ENCODE results near the gene TFR2.

The TFR2 gene

GRCh38 chr7:100686201-100686821 lies 45.0 kb upstream of the TFR2 start:
- ChIA-PET POLR2A (ENCODE audit: low non-redundant PET) (no interaction called here), CTCF (interaction anchor here (1.1 kb wide), 1 partner anchor 47 kb away, joined by 5 read pairs; no protein-coding TSS in a partner anchor)
- TF ChIP-seq, protein P1, sequence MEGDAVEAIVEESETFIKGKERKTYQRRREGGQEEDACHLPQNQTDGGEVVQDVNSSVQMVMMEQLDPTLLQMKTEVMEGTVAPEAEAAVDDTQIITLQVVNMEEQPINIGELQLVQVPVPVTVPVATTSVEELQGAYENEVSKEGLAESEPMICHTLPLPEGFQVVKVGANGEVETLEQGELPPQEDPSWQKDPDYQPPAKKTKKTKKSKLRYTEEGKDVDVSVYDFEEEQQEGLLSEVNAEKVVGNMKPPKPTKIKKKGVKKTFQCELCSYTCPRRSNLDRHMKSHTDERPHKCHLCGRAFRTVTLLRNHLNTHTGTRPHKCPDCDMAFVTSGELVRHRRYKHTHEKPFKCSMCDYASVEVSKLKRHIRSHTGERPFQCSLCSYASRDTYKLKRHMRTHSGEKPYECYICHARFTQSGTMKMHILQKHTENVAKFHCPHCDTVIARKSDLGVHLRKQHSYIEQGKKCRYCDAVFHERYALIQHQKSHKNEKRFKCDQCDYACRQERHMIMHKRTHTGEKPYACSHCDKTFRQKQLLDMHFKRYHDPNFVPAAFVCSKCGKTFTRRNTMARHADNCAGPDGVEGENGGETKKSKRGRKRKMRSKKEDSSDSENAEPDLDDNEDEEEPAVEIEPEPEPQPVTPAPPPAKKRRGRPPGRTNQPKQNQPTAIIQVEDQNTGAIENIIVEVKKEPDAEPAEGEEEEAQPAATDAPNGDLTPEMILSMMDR (conservative IDR thresholded peaks at IDR 0.05; ENCODE audit: low read depth), result no peak
- DNase-seq (ENCODE audit: low spot score), result no peak
- H3K27ac ChIP-seq, result peak overlapping the region; percentile 92

DNA sequence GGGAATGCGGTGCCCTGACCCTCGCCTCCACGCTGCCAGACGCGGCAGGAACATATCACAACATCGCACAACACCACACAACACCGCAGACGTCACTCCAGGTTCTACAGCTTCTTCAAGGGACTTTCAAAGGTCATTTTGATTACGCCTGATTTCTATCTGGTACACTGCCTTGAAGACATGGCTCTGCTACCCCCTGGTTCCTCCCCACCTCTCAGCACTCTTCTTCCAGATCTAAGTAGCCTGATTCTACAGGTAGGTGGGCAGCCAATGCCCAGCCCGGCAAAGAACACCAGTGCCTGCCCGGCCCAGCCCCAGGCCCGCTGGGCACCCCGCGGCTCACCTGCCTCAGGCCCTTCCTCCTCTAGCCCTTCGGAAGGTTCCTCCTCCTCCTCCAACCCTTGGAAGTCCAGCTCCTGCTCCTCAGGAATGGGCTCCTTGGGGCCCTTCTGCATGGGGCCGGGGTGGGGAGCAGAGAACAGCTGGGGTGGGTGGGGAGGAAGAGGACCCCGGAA lies 44.3 kb upstream of the TFR2 start:
- DNase-seq (ENCODE audit: low spot score), result no peak
- TF ChIP-seq, protein P1 (conservative IDR thresholded peaks at IDR 0.05; ENCODE audit: low read depth), result no peak
- CTCF ChIA-PET, result interaction anchor here (1.1 kb wide), 1 partner anchor 46 kb away, joined by 5 read pairs; no protein-coding TSS in a partner anchor
- peak overlapping the region; percentile 92 for H3K27ac ChIP-seq
- POLR2A ChIA-PET (ENCODE audit: low non-redundant PET), result no interaction called here

GRCh38 chr7:100685049-100685605 lies 43.8 kb upstream of the TFR2 start:
- TF ChIP-seq, protein P1 (conservative IDR thresholded peaks at IDR 0.05; ENCODE audit: low read depth), result no peak
- ChIA-PET POLR2A (ENCODE audit: low non-redundant PET) (interaction anchor here (0.6 kb wide), 1 partner anchor 98 kb away, joined by 3 read pairs; no protein-coding TSS in a partner anchor), CTCF (interaction anchor here (0.5 kb wide), 1 partner anchor 42 kb away, joined by 3 read pairs; no protein-coding TSS in a partner anchor)

DNA sequence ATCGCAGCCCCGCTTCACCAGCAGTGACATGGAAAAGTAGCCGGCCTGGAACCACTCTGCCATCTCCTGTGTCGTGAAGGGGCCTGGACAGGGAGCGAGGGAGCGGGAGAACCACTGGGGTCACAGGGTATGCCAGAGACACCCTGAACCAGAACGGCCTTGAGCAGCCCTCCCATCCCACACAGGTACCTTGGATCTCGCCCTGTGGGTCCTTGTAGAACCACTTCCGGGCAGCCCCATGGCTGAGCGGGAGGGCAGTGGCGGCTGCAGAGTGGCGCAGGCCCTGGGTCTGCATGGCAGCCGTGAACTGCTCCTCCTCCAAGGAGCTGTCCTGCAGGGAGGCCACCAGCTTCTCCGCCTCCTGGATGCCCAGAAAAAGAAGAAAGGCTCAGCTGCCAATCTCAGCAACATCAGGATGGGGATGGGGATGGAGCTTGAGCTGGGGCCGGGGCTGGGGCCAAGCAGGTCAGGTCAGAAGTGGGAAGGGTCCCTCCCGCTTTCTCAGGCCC lies 43.2 kb upstream of the TFR2 start:
- ChIA-PET CTCF (interaction anchor here (0.5 kb wide), 1 partner anchor 43 kb away, joined by 3 read pairs; no protein-coding TSS in a partner anchor), POLR2A (ENCODE audit: low non-redundant PET) (interaction anchor here (0.6 to 0.7 kb wide), 2 partner anchors 97 to 169 kb away, joined by 3 to 7 read pairs; no protein-coding TSS in a partner anchor)
- TF ChIP-seq, protein P1 (conservative IDR thresholded peaks at IDR 0.05; ENCODE audit: low read depth), result no peak
- peak overlapping the region; percentile 92 for H3K27ac ChIP-seq
- no peak for DNase-seq (ENCODE audit: low spot score)

More at GRCh38 chr7:100685049-100685605, 43.8 kb upstream of the TFR2 start:
- DNase-seq (ENCODE audit: low spot score), result no peak
- H3K27ac ChIP-seq, result peak overlapping the region; percentile 92

GRCh38 chr7:100683659-100684533 lies 42.5 kb upstream of the TFR2 start:
- TF ChIP-seq, protein P1 (conservative IDR thresholded peaks at IDR 0.05; ENCODE audit: low read depth), result no peak
- POLR2A ChIA-PET (ENCODE audit: low non-redundant PET), result interaction anchor here (0.7 kb wide), 1 partner anchor 170 kb away, joined by 7 read pairs; no protein-coding TSS in a partner anchor
- CTCF ChIA-PET, result interaction anchor here (0.5 to 1.8 kb wide), 4 partner anchors 8 to 1238 kb away, joined by 3 to 10 read pairs (median 5); partner anchors contain the start of gene SLC12A9
- H3K27ac ChIP-seq, result peak overlapping the region; percentile 92
- DNase-seq (ENCODE audit: low spot score), result no peak

Measured in RWPE1 (cell line).